H1 (cell line): ENCODE results near the gene EIF4E. TPM values are rescaled to one million over a fixed set of nuclear protein-coding genes. Genes with fewer than 3 reads are reported as not detected.
"Not testable (repeated sequence)": the region's sequence is repeated elsewhere in the genome, so short reads cannot be mapped to it uniquely, and the experiment has no call there.

Experiments
- CTCF ChIA-PET: fragments of 300-600 bp; sonication (Branson Sonifier 250); formaldehyde crosslinking; loops from one replicate; lab custom pipeline; 2021; ENCODE audit not compliant: partially characterized antibody; lab: Charles Lee
- POLR2A ChIA-PET: fragments of 300-600 bp; sonication (Branson Sonifier 250); formaldehyde crosslinking; loops from one replicate; lab custom pipeline; 2021; ENCODE audit warnings: inconsistent platforms; ENCODE audit not compliant: partially characterized antibody; lab: Charles Lee
- DNase-seq, 2 experiments: peaks; one replicate each; pipeline versions ENCODE4 v3.0.0 to v3.0.0-alpha.2; 2010 to 2022; ENCODE audit warnings: low spot score in 2 of 2, low read depth in 1 of 2, mixed read lengths in 1 of 2
- FAIRE-seq: peaks from 2 replicates; lab custom pipeline; 2011; peaks lifted over from hg19 to GRCh38; lab: Jason Lieb, UNC
- H2AFZ ChIP-seq: 2 replicates; pipeline ENCODE4 v1.8.1; 2012; ENCODE audit warnings: low read length, inconsistent platforms
- H2AK5ac ChIP-seq: 2 replicates; pipeline ENCODE4 v1.6.1; 2013; ENCODE audit warnings: low read depth, low read length
- H2BK120ac ChIP-seq: replicated peaks from 2 replicates; pipeline ENCODE3; 2013; ENCODE audit warnings: low read depth, low read length, inconsistent platforms
- H2BK12ac ChIP-seq: 2 replicates; pipeline ENCODE4 v1.6.1; 2013; ENCODE audit warnings: low read depth, low read length
- H2BK15ac ChIP-seq: 2 replicates; pipeline ENCODE4 v1.6.1; 2013; ENCODE audit warnings: low read length
- H2BK20ac ChIP-seq: 2 replicates; pipeline ENCODE4 v1.6.1; 2013; ENCODE audit warnings: low read length
- H2BK5ac ChIP-seq: 2 replicates; pipeline ENCODE4 v1.6.1; 2013; ENCODE audit warnings: low read depth, low read length
- H3K14ac ChIP-seq: 2 replicates; pipeline ENCODE4 v1.6.1; 2013; ENCODE audit warnings: inconsistent platforms; ENCODE audit not compliant: insufficient read length
- H3K18ac ChIP-seq: 2 replicates; pipeline ENCODE4 v1.6.1; 2013; ENCODE audit warnings: low read length; ENCODE audit errors: extremely low read depth
- H3K23ac ChIP-seq: 2 replicates; pipeline ENCODE4 v1.6.1; 2013; ENCODE audit warnings: inconsistent platforms; ENCODE audit not compliant: insufficient read length
- H3K23me2 ChIP-seq: 2 replicates; pipeline ENCODE4 v1.6.1; 2013; ENCODE audit warnings: low read depth, low read length
- H3K27ac ChIP-seq: 2 replicates; pipeline ENCODE4 v1.6.1; 2011; ENCODE audit warnings: low read depth, low read length, inconsistent platforms
- H3K27me3 ChIP-seq, 4 experiments: replicated peaks in 1 of 4; 1 replicate in 1 of 4; 2 replicates in 3 of 4; pipeline versions ENCODE4 v1.6.1 to v1.8.1; 2011 to 2013; ENCODE audit warnings: low read length in 3 of 4, mild to moderate bottlenecking in 3 of 4, inconsistent platforms in 2 of 4, mixed read lengths in 2 of 4, moderate library complexity in 1 of 4; ENCODE audit not compliant: control insufficient read depth in 3 of 4, insufficient read depth in 3 of 4; ENCODE audit errors: extremely low read depth in 1 of 4
- H3K36me3 ChIP-seq, 4 experiments: 2 replicates each; pipeline versions ENCODE4 v1.6.1 to v1.8.1; 2011 to 2013; ENCODE audit warnings: mild to moderate bottlenecking in 4 of 4, low read length in 3 of 4, moderate library complexity in 2 of 4, control low read depth in 1 of 4, inconsistent platforms in 1 of 4; ENCODE audit not compliant: insufficient read depth in 4 of 4, control insufficient read depth in 2 of 4
- H3K4ac ChIP-seq: replicated peaks from 2 replicates; pipeline ENCODE3; 2013; ENCODE audit warnings: low read length, low read depth, mixed read lengths, inconsistent platforms; ENCODE audit not compliant: insufficient read length
- H3K4me1 ChIP-seq, 4 experiments: replicated peaks in 1 of 4; 1 replicate in 1 of 4; 2 replicates in 3 of 4; pipeline versions ENCODE4 v1.6.1 to v1.8.1; 2011 to 2013; ENCODE audit warnings: low read length in 3 of 4, inconsistent platforms in 2 of 4, mixed read lengths in 1 of 4; ENCODE audit not compliant: insufficient read depth in 4 of 4, control insufficient read depth in 3 of 4
- H3K4me2 ChIP-seq, 2 experiments: 2 replicates each; pipeline versions ENCODE4 v1.6.1 to v1.8.1; 2011 to 2013; ENCODE audit warnings: low read depth in 2 of 2, low read length in 2 of 2, control low read depth in 1 of 2, inconsistent platforms in 1 of 2, mild to moderate bottlenecking in 1 of 2; ENCODE audit not compliant: insufficient read depth in 1 of 2
- H3K4me3 ChIP-seq, 4 experiments: fragments of 200-600, 300-600 bp in 1 of 4; sonication (generic), shearing (Covaris generic), sonication (Bioruptor Twin) in 1 of 4; 2 replicates each; pipeline versions ENCODE4 v1.5.1 to v1.8.1; 2011 to 2016; ENCODE audit warnings: low read length in 4 of 4, low read depth in 3 of 4, control low read depth in 2 of 4, inconsistent platforms in 2 of 4, mild to moderate bottlenecking in 2 of 4, mixed read lengths in 1 of 4, moderate library complexity in 1 of 4; ENCODE audit not compliant: insufficient read depth in 2 of 4; ENCODE audit errors: extremely low read depth in 1 of 4
- H3K56ac ChIP-seq: replicated peaks from 2 replicates; pipeline ENCODE3; 2013; ENCODE audit warnings: low read depth, mild to moderate bottlenecking, mixed read lengths, low read length, inconsistent platforms; ENCODE audit not compliant: insufficient read length
- H3K79me1 ChIP-seq: 2 replicates; pipeline ENCODE4 v1.6.1; 2013; ENCODE audit warnings: low read depth, low read length, control low read depth
- H3K79me2 ChIP-seq, 2 experiments: 2 replicates each; pipeline versions ENCODE4 v1.6.1 to v1.8.1; 2012 to 2013; ENCODE audit warnings: low read length in 2 of 2, mild to moderate bottlenecking in 2 of 2, inconsistent platforms in 1 of 2; ENCODE audit not compliant: insufficient read depth in 2 of 2, control insufficient read depth in 1 of 2
- H3K9ac ChIP-seq, 4 experiments: replicated peaks in 1 of 4; 1 replicate in 1 of 4; 2 replicates in 3 of 4; pipeline versions ENCODE4 v1.6.1 to v1.8.1; 2011 to 2013; ENCODE audit warnings: low read depth in 3 of 4, low read length in 3 of 4, control low read depth in 2 of 4, mild to moderate bottlenecking in 2 of 4, moderate library complexity in 2 of 4, inconsistent platforms in 1 of 4; ENCODE audit errors: extremely low read depth in 1 of 4
- H3K9me3 ChIP-seq, 2 experiments: 2 replicates each; pipeline versions ENCODE4 v1.6.1 to v1.8.1; 2012 to 2013; ENCODE audit warnings: mild to moderate bottlenecking in 2 of 2, moderate library complexity in 2 of 2, control low read depth in 1 of 2, inconsistent platforms in 1 of 2, low read depth in 1 of 2, low read length in 1 of 2, mixed read lengths in 1 of 2; ENCODE audit not compliant: insufficient read depth in 2 of 2
- H4K20me1 ChIP-seq, 2 experiments: replicated peaks in 1 of 2; 2 replicates each; pipeline versions ENCODE3 to v1.8.1; 2011 to 2013; ENCODE audit warnings: inconsistent platforms in 2 of 2, low read length in 2 of 2, mild to moderate bottlenecking in 1 of 2; ENCODE audit not compliant: insufficient read depth in 2 of 2, control insufficient read depth in 1 of 2
- H4K5ac ChIP-seq: 2 replicates; pipeline ENCODE4 v1.6.1; 2013; ENCODE audit warnings: low read length, low read depth, mixed read lengths, inconsistent platforms; ENCODE audit not compliant: insufficient read length
- H4K8ac ChIP-seq: 2 replicates; pipeline ENCODE4 v1.8.0; 2013; ENCODE audit warnings: mild to moderate bottlenecking, moderate library complexity, low read length, inconsistent platforms; ENCODE audit not compliant: insufficient read depth; ENCODE audit errors: extremely low read depth
- H4K91ac ChIP-seq: replicated peaks from 2 replicates; pipeline ENCODE3; 2013; ENCODE audit warnings: low read length, mixed read lengths, inconsistent platforms; ENCODE audit not compliant: insufficient read length
- ASH2L ChIP-seq: fragments of 200-600, 300-600 bp; sonication (generic); IDR thresholded peaks from one replicate; pipeline ENCODE4 v1.7.1; 2017; ENCODE audit warnings: low read length
- CEBPB ChIP-seq: IDR thresholded peaks from 2 replicates; pipeline ENCODE4 v1.6.1; 2012; ENCODE audit warnings: low read depth, low read length
- CHD2 ChIP-seq: IDR thresholded peaks from 2 replicates; pipeline ENCODE4 v1.6.1; 2012; ENCODE audit warnings: low read length, improper control_type of control experiment
- HDAC6 ChIP-seq: IDR thresholded peaks from one replicate; pipeline ENCODE4 v1.7.1; 2012; ENCODE audit warnings: low read depth, mild to moderate bottlenecking, inconsistent platforms, low read length, moderate library complexity
- JUN ChIP-seq: IDR thresholded peaks from 2 replicates; pipeline ENCODE4 v1.6.1; 2011; ENCODE audit warnings: low read depth, mild to moderate bottlenecking, improper control_type of control experiment, low read length
- JUND ChIP-seq: IDR thresholded peaks from 2 replicates; pipeline ENCODE4 v1.6.1; 2011; ENCODE audit warnings: mild to moderate bottlenecking, improper control_type of control experiment, low read length
- KDM5A ChIP-seq: fragments of 200-600 bp; IDR thresholded peaks from 2 replicates; pipeline ENCODE4 v1.7.1; 2012; ENCODE audit warnings: mild to moderate bottlenecking, low read length, inconsistent platforms, mixed read lengths
- NANOG ChIP-seq: IDR thresholded peaks from 2 replicates; pipeline ENCODE4 v1.6.1; 2011; ENCODE audit warnings: low read length, low read depth, mild to moderate bottlenecking, inconsistent platforms; ENCODE audit not compliant: insufficient read depth, poor library complexity, severe bottlenecking
- POLR2A ChIP-seq, 2 experiments: IDR thresholded peaks; 1 replicate in 1 of 2; 2 replicates in 1 of 2; pipeline ENCODE4 v1.6.1; 2011; ENCODE audit warnings: low read depth in 2 of 2, low read length in 2 of 2, mild to moderate bottlenecking in 2 of 2; ENCODE audit errors: control extremely low read depth in 1 of 2
- POU5F1 ChIP-seq: IDR thresholded peaks from 2 replicates; pipeline ENCODE4 v1.6.1; 2011; ENCODE audit warnings: low read depth, mild to moderate bottlenecking, low read length, moderate library complexity
- RAD21 ChIP-seq, 2 experiments: IDR thresholded peaks in 1 of 2; conservative IDR thresholded peaks in 1 of 2; 2 replicates each; pipeline ENCODE4 v1.6.1; 2011; ENCODE audit warnings: low read depth in 2 of 2, low read length in 2 of 2, improper control_type of control experiment in 1 of 2, inconsistent platforms in 1 of 2, mild to moderate bottlenecking in 1 of 2, moderate library complexity in 1 of 2
- RFX5 ChIP-seq: IDR thresholded peaks from 2 replicates; pipeline ENCODE4 v1.6.1; 2011; ENCODE audit warnings: low read depth, low read length, improper control_type of control experiment, borderline replicate concordance
- SIN3A ChIP-seq, 2 experiments: IDR thresholded peaks in 1 of 2; conservative IDR thresholded peaks in 1 of 2; 2 replicates each; pipeline ENCODE4 v1.6.1; 2011 to 2012; ENCODE audit warnings: low read length in 2 of 2, improper control_type of control experiment in 1 of 2, low read depth in 1 of 2, mild to moderate bottlenecking in 1 of 2
- TEAD4 ChIP-seq: IDR thresholded peaks from 2 replicates; pipeline ENCODE4 v1.6.1; 2012; ENCODE audit warnings: low read depth, low read length, inconsistent platforms, mixed read lengths
- WGBS, 2 experiments: shearing (Covaris generic) in 1 of 2; methylation state at CpG; one replicate each; pipeline versions ENCODE4 v1.1.6 to v1.1.7; 2013 to 2015; ENCODE audit warnings: low lambda C conversion rate in 2 of 2, mixed read lengths in 2 of 2, inconsistent platforms in 1 of 2, low coverage in 1 of 2, missing lambda C conversion rate in 1 of 2; ENCODE audit not compliant: insufficient replicate concordance in 2 of 2, insufficient coverage in 1 of 2, insufficient read length in 1 of 2; ENCODE audit errors: extremely low coverage in 1 of 2, missing lambda C conversion rate in 1 of 2; 5-methylcytosine and 5-hydroxymethylcytosine counted together
- polyA plus RNA-seq, 7 experiments: library from polyadenylated mRNA; depleted of rRNA in 3 of 7; stranded (reverse) in 5 of 7; unstranded in 2 of 7; fragments of >200 nt in 5 of 7; fragments of 200-250 nt in 2 of 7; gene quantifications; 1 replicate in 5 of 7; 2 replicates in 1 of 7; 4 replicates in 1 of 7; pipeline versions ENCODE4 v1.2.1 to v1.2.3, GENCODE V29; 2011 to 2013; ENCODE audit warnings: missing spikeins in 2 of 7, mixed read lengths in 2 of 7
- total RNA-seq: library from RNA; stranded (reverse); fragmentation: NEBNext Ultra II Directional; extraction: Animal tissue kit (Norgen Biotek cat#: 25700); gene quantifications from 2 replicates; pipeline ENCODE4 v1.2.1, GENCODE V29; 2021

Gene EIF4E
- total and polyA plus RNA-seq, 2 of the 8 experiments (the other 6 are each of a cell fraction or from before 2014, with no cell fraction given) = 59.6 to 185 TPM

- TF ChIP-seq JUN (no peak), POLR2A (IDR thresholded peaks at IDR 0.05; ENCODE audit: control extremely low read depth in 1 of 2, low read depth in 2 of 2, low read length in 2 of 2) (peak; percentile 52 to 92), RAD21 (IDR thresholded peaks at IDR 0.05 in 1 of 2, conservative IDR thresholded peaks at IDR 0.05 in 1 of 2; ENCODE audit: low read depth in 2 of 2, low read length in 2 of 2) (no peak; a peak in 2 of 4 replicates), HDAC6 (no peak), POU5F1 (no peak), RFX5 (no peak), TEAD4 (no peak), NANOG (no peak), ASH2L (no peak), JUND (no peak), KDM5A (no peak), CEBPB (no peak), CHD2 (no peak), SIN3A (conservative IDR thresholded peaks at IDR 0.05 in 1 of 2, IDR thresholded peaks at IDR 0.05 in 1 of 2; ENCODE audit: low read depth in 1 of 2, low read length in 2 of 2) (peak; percentile 94 to 95)
These were observed 815 bp downstream of the EIF4E start (continued) for GRCh38 chr4:98928131-98928504.

DNA sequence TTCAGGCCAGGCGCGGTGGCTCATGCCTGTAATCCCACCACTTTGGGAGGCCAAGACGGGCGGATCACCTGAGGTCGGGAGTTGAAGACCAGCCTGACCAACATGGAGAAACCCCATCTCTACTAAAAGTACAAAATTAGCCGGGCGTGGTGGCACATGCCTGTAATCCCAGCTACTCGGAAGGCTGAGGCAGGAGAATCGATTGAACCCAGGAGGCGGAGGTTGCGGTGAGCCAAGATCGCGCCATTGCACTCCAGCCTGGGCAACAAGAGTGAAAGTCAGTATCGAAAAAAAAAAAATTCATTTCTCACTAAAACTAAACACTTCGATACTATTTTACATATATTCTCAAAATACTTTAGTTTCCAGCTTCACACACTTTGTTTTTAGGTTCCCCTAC lies 2.7 kb downstream of the EIF4E start:
- CTCF ChIA-PET = interaction anchor here (0.7 to 1.2 kb wide), 2 partner anchors 14 to 1363 kb away, joined by 3 read pairs; no protein-coding TSS in a partner anchor
- not testable (repeated sequence) for H3K4me2 ChIP-seq
- peaks cover 0 to 14% of the 10 kb centered on the region in 2 experiments for H4K20me1 ChIP-seq

More for the DNA sequence above, 2.7 kb downstream of the EIF4E start:
- not testable (repeated sequence) for H3K4ac ChIP-seq, H3K9ac ChIP-seq, H2AK5ac ChIP-seq, H4K5ac ChIP-seq, H2BK20ac ChIP-seq, H3K18ac ChIP-seq, H2BK12ac ChIP-seq, DNase-seq, H3K27ac ChIP-seq, H4K8ac ChIP-seq, H3K23me2 ChIP-seq, H2BK120ac ChIP-seq, H3K14ac ChIP-seq, H3K23ac ChIP-seq, H3K56ac ChIP-seq, H3K79me1 ChIP-seq, H3K4me3 ChIP-seq, H2AFZ ChIP-seq, FAIRE-seq, H2BK15ac ChIP-seq, H3K27me3 ChIP-seq, H3K4me1 ChIP-seq, H4K91ac ChIP-seq, H2BK5ac ChIP-seq
- H3K9me3 ChIP-seq = peaks cover 11 to 14% of the 10 kb centered on the region in 2 experiments
- WGBS, 2 experiments = 97 to 100% methylated on average over 1 to 15 of the region's 15 CpGs
- POLR2A ChIA-PET = interaction anchor here (0.6 to 5.1 kb wide), 3 partner anchors 11 to 565 kb away, joined by 3 to 51 read pairs (median 5); partner anchors contain the start of gene METAP1
- peaks cover 0 to 17% (median 0%) of the 10 kb centered on the region in 4 experiments; a peak in 1 of 8 replicates for H3K36me3 ChIP-seq
- peaks cover 54 to 75% of the 10 kb centered on the region in 2 experiments for H3K79me2 ChIP-seq
